ENCODE results near the gene EDIL3. TPM values are rescaled to one million over a fixed set of nuclear protein-coding genes. Genes with fewer than 3 reads are reported as not detected.
A peak's percentile ranks its signal among the peaks of the same experiment; 100 is the strongest.

EDIL3 gene
- total RNA-seq, 1 experiment from 2014 or later: 0.32 TPM

DNA sequence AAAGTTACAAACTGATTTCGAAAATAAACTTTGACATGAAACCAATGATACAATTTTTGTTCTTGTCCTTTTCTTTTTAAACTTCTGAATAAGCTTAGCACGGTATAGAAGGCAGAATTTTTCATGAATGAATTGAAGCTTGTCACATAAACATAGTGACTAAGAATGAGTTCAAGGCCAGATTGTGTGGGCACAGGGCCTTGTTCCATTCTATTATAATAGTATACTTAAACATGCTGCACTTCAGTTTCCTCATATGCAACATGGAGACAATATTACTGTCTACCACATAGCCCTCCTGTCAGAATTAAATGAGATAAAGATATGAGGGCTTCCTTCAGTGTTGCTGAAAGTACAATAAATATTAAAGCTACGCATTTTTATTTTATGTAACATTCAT is 459.8 kb downstream of the EDIL3 start:
- Histone ChIP-seq H3K4me2 (ENCODE audit: low read length) (peak overlapping the region; percentile 30; the same call in 1 of the 2 replicates), H3K4me1 (ENCODE audit: control insufficient read depth in 1 of 2, insufficient read depth in 2 of 2, low read length in 2 of 2) (peaks cover 3 to 5% of the 10 kb centered on the region in 2 experiments; a peak in 3 of 4 replicates), H3K27ac (ENCODE audit: low read depth, low read length) (no peak overlapping the region), H3K36me3 (ENCODE audit: control insufficient read depth in 1 of 2, insufficient read depth in 2 of 2, low read length in 2 of 2) (no peaks in the 10 kb centered on the region), H3K9me2 (ENCODE audit: insufficient read depth) (no peaks in the 10 kb centered on the region), H3K4me3 (replicated peaks in 1 of 2; ENCODE audit: low read depth in 1 of 2, low read length in 2 of 2) (no peak overlapping the region), H4K20me1 (ENCODE audit: insufficient read depth) (no peaks in the 10 kb centered on the region), H3K79me2 (ENCODE audit: insufficient read depth, low read length) (no peaks in the 10 kb centered on the region), H3K9ac (ENCODE audit: low read length) (no peak overlapping the region), H3K9me3 (ENCODE audit: control insufficient read depth in 1 of 2, insufficient read depth in 1 of 2, low read depth in 1 of 2, low read length in 2 of 2) (no peaks in the 10 kb centered on the region), H3K27me3 (ENCODE audit: insufficient read depth, low read length) (no peaks in the 10 kb centered on the region), H2AFZ (ENCODE audit: low read depth, low read length, poor library complexity, severe bottlenecking) (peak overlapping the region; percentile 36)
- CTCF ChIA-PET: no interaction called here
- ATAC-seq (peak; percentile 30; the same call in 1 of the 2 replicates), DNase-seq (ENCODE audit: low read depth, low spot score) (no peak)
- TF ChIP-seq, protein P1, sequence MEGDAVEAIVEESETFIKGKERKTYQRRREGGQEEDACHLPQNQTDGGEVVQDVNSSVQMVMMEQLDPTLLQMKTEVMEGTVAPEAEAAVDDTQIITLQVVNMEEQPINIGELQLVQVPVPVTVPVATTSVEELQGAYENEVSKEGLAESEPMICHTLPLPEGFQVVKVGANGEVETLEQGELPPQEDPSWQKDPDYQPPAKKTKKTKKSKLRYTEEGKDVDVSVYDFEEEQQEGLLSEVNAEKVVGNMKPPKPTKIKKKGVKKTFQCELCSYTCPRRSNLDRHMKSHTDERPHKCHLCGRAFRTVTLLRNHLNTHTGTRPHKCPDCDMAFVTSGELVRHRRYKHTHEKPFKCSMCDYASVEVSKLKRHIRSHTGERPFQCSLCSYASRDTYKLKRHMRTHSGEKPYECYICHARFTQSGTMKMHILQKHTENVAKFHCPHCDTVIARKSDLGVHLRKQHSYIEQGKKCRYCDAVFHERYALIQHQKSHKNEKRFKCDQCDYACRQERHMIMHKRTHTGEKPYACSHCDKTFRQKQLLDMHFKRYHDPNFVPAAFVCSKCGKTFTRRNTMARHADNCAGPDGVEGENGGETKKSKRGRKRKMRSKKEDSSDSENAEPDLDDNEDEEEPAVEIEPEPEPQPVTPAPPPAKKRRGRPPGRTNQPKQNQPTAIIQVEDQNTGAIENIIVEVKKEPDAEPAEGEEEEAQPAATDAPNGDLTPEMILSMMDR (IDR thresholded peaks at IDR 0.05 in 2 of 3, conservative IDR thresholded peaks at IDR 0.05 in 1 of 3; ENCODE audit: borderline replicate concordance in 1 of 3, insufficient read depth in 1 of 3, low read depth in 2 of 3, low read length in 2 of 3): no peak
- no peak for TF ChIP-seq SP1 (IDR thresholded peaks at IDR 0.05; ENCODE audit: low read depth)
- RAD21 ChIA-PET (ENCODE audit: low non-redundant PET in 1 of 2, low total read pairs in 2 of 2, uncharacterized antibody in 2 of 2, unreplicated experiment in 2 of 2): no interaction called here
- intact Hi-C loops (cut with micrococcal nuclease): no loop called here
- BruUV-seq (replicated peaks): no TSS peak
- POLR2A ChIA-PET: no interaction called here

DNA sequence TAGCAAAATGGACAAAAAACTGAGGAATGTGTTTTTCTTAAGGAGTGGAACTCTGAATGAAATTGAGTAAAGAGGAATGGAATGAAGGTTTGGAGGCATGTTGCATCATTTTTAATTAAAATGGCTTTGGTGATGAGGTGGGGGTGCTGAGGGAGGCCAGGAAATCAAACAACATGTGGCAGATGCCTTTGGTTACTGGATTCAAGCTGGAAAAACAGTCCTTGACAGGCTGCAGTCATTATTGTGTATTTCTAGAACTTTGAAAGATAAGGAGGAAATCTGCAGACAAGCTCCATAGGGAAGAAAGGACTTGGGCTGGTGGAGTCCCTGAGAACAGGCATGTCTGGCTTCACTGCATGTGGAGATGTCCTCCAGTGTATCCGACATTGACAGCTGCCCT is 460.5 kb downstream of the EDIL3 start:
- ChIA-PET POLR2A (no interaction called here), CTCF (no interaction called here), RAD21 (ENCODE audit: low non-redundant PET in 1 of 2, low total read pairs in 2 of 2, uncharacterized antibody in 2 of 2, unreplicated experiment in 2 of 2) (no interaction called here)
- Histone ChIP-seq H3K4me2 (ENCODE audit: low read length) (no peak overlapping the region), H3K27me3 (ENCODE audit: insufficient read depth, low read length) (no peaks in the 10 kb centered on the region), H3K4me3 (replicated peaks in 1 of 2; ENCODE audit: low read depth in 1 of 2, low read length in 2 of 2) (no peak overlapping the region), H3K9ac (ENCODE audit: low read length) (no peak overlapping the region), H4K20me1 (ENCODE audit: insufficient read depth) (no peaks in the 10 kb centered on the region), H3K9me2 (ENCODE audit: insufficient read depth) (no peaks in the 10 kb centered on the region), H3K36me3 (ENCODE audit: control insufficient read depth in 1 of 2, insufficient read depth in 2 of 2, low read length in 2 of 2) (no peaks in the 10 kb centered on the region), H3K27ac (ENCODE audit: low read depth, low read length) (no peak overlapping the region), H3K4me1 (ENCODE audit: control insufficient read depth in 1 of 2, insufficient read depth in 2 of 2, low read length in 2 of 2) (peaks cover 3 to 5% of the 10 kb centered on the region in 2 experiments; a peak in 3 of 4 replicates), H3K9me3 (ENCODE audit: control insufficient read depth in 1 of 2, insufficient read depth in 1 of 2, low read depth in 1 of 2, low read length in 2 of 2) (no peaks in the 10 kb centered on the region), H2AFZ (ENCODE audit: low read depth, low read length, poor library complexity, severe bottlenecking) (no peak overlapping the region), H3K79me2 (ENCODE audit: insufficient read depth, low read length) (no peaks in the 10 kb centered on the region)
- TF ChIP-seq CEBPB (IDR thresholded peaks at IDR 0.05; ENCODE audit: low read depth) (no peak), ELF1 (IDR thresholded peaks at IDR 0.05; ENCODE audit: borderline replicate concordance, low read depth) (no peak)
- BruUV-seq (replicated peaks): no TSS peak
- ATAC-seq (no peak), DNase-seq (ENCODE audit: low read depth, low spot score) (no peak)
- intact Hi-C loops (cut with micrococcal nuclease): no loop called here

Measured in HCT116 (cell line).